Liver (tissue), 3 donors: ENCODE measurements around the gene MIEF2.

ENCODE experiments used
- FOXA1 ChIP-seq: IDR thresholded peaks from 2 replicates; pipeline ENCODE4 v1.6.1; 2016; ENCODE audit warnings: antibody characterized with exemption
- TAF1 ChIP-seq: conservative IDR thresholded peaks from 2 replicates; pipeline ENCODE4 v1.6.1; 2016; ENCODE audit warnings: antibody characterized with exemption, mild to moderate bottlenecking
- TF ChIP-seq, protein P1 (sequence below): fragments of 150-350 bp; IDR thresholded peaks from 2 replicates; pipeline ENCODE4 v1.5.1; 2017; ENCODE audit warnings: improper control_type of control experiment, low read depth, low read length; ENCODE audit not compliant: missing input control
- TF ChIP-seq, protein P2 (sequence below): IDR thresholded peaks from 2 replicates; pipeline ENCODE4 v1.6.1; 2016; ENCODE audit warnings: antibody characterized with exemption
- TF ChIP-seq, protein P3 (sequence below): IDR thresholded peaks from 2 replicates; pipeline ENCODE4 v1.6.1; 2016; ENCODE audit warnings: antibody characterized with exemption
- donor health status: healthy.
- donor health status: healthy.

DNA sequence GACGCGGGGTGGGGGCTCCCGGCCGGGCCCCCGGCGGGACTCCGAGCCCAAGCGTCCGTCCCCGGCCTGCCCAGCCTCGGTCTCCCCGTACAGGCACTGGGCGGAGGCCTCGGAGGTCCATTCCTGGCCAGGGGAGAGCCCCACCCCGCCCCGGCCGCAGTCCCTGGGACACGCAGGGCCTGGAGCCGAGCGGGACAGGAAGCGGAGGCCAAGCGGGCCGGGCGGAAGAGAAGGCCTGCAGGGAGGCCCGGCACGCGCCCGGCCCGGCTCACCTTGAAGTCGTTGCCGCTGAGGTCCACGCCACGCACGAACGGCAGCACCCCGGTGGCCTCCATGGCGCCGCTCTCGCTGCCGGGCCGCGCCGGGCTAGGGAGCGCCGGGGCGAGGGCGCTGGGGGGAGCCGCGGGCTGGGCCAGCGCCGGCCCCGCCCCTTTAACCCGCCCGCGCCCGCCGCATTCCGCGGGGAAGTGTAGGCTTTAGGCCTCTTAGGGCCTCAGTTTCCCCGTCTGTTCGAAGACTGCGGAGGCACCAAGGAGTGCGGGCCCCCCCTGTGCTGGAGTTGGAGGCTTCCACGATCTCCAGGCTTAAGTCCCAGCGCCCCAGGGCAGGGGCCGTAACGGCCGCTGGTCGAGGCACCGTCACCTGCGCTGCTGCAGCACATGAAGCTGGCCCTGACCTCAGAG, 2.0 kb upstream of the MIEF2 start, which contains the start of gene FLII:
- TF ChIP-seq, protein P1, sequence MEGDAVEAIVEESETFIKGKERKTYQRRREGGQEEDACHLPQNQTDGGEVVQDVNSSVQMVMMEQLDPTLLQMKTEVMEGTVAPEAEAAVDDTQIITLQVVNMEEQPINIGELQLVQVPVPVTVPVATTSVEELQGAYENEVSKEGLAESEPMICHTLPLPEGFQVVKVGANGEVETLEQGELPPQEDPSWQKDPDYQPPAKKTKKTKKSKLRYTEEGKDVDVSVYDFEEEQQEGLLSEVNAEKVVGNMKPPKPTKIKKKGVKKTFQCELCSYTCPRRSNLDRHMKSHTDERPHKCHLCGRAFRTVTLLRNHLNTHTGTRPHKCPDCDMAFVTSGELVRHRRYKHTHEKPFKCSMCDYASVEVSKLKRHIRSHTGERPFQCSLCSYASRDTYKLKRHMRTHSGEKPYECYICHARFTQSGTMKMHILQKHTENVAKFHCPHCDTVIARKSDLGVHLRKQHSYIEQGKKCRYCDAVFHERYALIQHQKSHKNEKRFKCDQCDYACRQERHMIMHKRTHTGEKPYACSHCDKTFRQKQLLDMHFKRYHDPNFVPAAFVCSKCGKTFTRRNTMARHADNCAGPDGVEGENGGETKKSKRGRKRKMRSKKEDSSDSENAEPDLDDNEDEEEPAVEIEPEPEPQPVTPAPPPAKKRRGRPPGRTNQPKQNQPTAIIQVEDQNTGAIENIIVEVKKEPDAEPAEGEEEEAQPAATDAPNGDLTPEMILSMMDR, result no peak
- TF ChIP-seq, protein P2, sequence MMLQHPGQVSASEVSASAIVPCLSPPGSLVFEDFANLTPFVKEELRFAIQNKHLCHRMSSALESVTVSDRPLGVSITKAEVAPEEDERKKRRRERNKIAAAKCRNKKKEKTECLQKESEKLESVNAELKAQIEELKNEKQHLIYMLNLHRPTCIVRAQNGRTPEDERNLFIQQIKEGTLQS, result no peak
- TF ChIP-seq, protein P3, sequence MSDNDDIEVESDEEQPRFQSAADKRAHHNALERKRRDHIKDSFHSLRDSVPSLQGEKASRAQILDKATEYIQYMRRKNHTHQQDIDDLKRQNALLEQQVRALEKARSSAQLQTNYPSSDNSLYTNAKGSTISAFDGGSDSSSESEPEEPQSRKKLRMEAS, result no peak
- TF ChIP-seq FOXA1 (no peak), TAF1 (no peak)
